K562 (cell line): ENCODE data around the gene B3GALT4. TPM values are rescaled to one million over a fixed set of nuclear protein-coding genes. Genes with fewer than 3 reads are reported as not detected.

Experiments used
- GTF2A2 ChIP-seq: IDR thresholded peaks from 2 replicates; pipeline ENCODE4 v1.6.1; 2016; ENCODE audit warnings: mild to moderate bottlenecking, missing genetic modification characterization, missing compliant biosample characterization
- GTF2F1 ChIP-seq: IDR thresholded peaks from 2 replicates; pipeline ENCODE4 v1.6.1; 2011; ENCODE audit warnings: low read depth, low read length, improper control_type of control experiment
- KLF1 ChIP-seq: fragments of 450-650 bp; IDR thresholded peaks from 2 replicates; pipeline ENCODE4 v1.6.1; 2016; ENCODE audit warnings: missing genetic modification characterization, missing compliant biosample characterization
- NFE2L1 ChIP-seq: fragments of 450-650 bp; IDR thresholded peaks from 2 replicates; pipeline ENCODE4 v1.6.1; 2016; ENCODE audit warnings: missing genetic modification characterization, low read depth, mild to moderate bottlenecking, missing compliant biosample characterization, moderate library complexity, borderline replicate concordance
- YY1 ChIP-seq, 3 experiments: IDR thresholded peaks; 2 replicates each; pipeline ENCODE4 v1.6.1; 2011; ENCODE audit warnings: low read length in 2 of 3, mild to moderate bottlenecking in 2 of 3, moderate library complexity in 2 of 3, borderline replicate concordance in 1 of 3, control low read depth in 1 of 3, low read depth in 1 of 3; ENCODE audit not compliant: insufficient read depth in 3 of 3, insufficient replicate concordance in 2 of 3, control insufficient read depth in 1 of 3, insufficient read length in 1 of 3; ENCODE audit errors: extremely low read depth in 1 of 3
- ZNF408 ChIP-seq: fragments of 250-450 bp; sonication (Bioruptor Pico); IDR thresholded peaks from 2 replicates; pipeline ENCODE4 v1.4.0; 2020; ENCODE audit warnings: low read depth, mild to moderate bottlenecking, moderate library complexity
- ZNF445 ChIP-seq: fragments of 250-450 bp; sonication (Bioruptor Pico); IDR thresholded peaks from 2 replicates; pipeline ENCODE4 v1.4.0; 2020; ENCODE audit warnings: low read depth, mild to moderate bottlenecking, moderate library complexity
- polyA plus RNA-seq, 8 experiments: library from polyadenylated mRNA; depleted of rRNA in 4 of 8; stranded (reverse) in 5 of 8; unstranded in 3 of 8; fragments of >200 nt; fragmentation: Nextera tagmentation in 2 of 8; fragmentation: Illumina TruSeq in 1 of 8; extraction: Ambion mirVana in 2 of 8; extraction: Trizol in 1 of 8; gene quantifications; 2 replicates each; pipeline versions ENCODE4 v1.2.1 to v1.2.3, GENCODE V29; 2011 to 2014; ENCODE audit warnings: inconsistent platforms in 1 of 8, missing spikeins in 1 of 8
- total RNA-seq, 7 experiments: library from RNA; depleted of rRNA in 6 of 7; stranded (reverse); fragments of >200 nt in 6 of 7; fragmentation: Illumina TruSeq in 2 of 7; extraction: Trizol in 2 of 7; gene quantifications; 2 replicates each; pipeline versions ENCODE4 v1.2.1 to v1.2.3, GENCODE V29; 2011 to 2021; ENCODE audit warnings: low replicate concordance in 1 of 7
- TF ChIP-seq, protein P1 (sequence below): fragments of 250-450 bp; sonication (Bioruptor Pico); IDR thresholded peaks from 2 replicates; pipeline ENCODE4 v1.4.0; 2020; ENCODE audit warnings: mild to moderate bottlenecking, moderate library complexity
- TF ChIP-seq, protein P2 (sequence below): fragments of 450-650 bp; IDR thresholded peaks from 2 replicates; pipeline ENCODE4 v1.6.1; 2014; ENCODE audit warnings: low read depth, mild to moderate bottlenecking, moderate library complexity, borderline replicate concordance
- TF ChIP-seq, protein P3 (sequence below): sonication (generic); formaldehyde crosslinking; IDR thresholded peaks from 2 replicates; pipeline ENCODE4 v1.8.0; 2023; ENCODE audit warnings: missing genetic modification reagents, mild to moderate bottlenecking, borderline replicate concordance

Gene B3GALT4
- total and polyA plus RNA-seq, 9 of the 15 experiments (the other 6 are each of a cell fraction or from before 2014, with no cell fraction given): 0.11 to 1.3 (median 0.53) TPM; not detected in 1

DNA sequence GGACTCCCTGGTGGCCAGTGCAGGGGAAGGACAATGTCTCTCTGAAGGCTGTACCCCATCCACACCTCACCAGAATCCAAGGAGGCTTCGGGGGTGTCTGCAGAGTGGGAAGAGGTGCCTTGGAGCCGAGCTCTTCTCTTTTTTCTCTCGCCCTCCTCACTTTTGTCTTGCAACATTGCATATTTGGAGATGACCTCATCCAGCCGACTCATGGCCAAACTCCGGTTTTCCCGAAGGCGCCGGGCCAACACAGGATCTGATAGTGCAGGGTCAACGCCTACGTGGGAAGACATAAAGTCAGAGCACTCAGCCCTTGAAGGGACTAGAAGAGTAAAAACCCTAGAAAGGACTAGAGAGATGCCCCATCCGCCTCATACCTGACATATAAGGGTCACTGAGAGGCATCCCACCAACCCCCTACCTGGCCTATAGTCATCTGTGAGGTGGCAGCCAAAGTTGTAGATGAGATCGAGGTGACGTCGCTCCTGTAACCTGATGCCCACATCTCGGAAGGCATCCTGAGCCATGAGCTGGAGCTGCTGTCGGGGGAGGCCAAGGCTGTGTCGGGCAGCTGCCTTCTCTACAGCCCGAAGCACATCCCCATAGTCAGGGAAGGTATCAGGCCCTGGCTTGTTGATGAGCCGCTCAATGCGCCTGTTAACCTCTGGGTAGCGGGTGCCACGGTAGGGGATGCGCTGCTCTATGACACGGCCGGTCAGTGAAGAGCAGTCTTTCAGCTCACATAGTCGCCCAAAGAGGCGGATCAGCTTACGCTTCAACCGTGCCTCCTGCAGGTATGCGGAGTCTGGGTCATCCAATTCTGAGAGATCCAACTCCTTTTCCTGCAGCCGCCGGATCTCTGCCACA, 43.6 kb downstream of the B3GALT4 start (continued):
- TF ChIP-seq NFE2L1 (tag) (no peak), ZNF445 (CRISPR knock-in tag) (no peak), KLF1 (tag) (no peak), ZNF408 (CRISPR knock-in tag) (no peak), YY1 (IDR thresholded peaks at IDR 0.05; ENCODE audit: borderline replicate concordance in 1 of 3, control insufficient read depth in 1 of 3, extremely low read depth in 1 of 3, insufficient read depth in 3 of 3, insufficient read length in 1 of 3, insufficient replicate concordance in 2 of 3, low read depth in 1 of 3, low read length in 2 of 3) (no peak), GTF2F1 (no peak), GTF2A2 (tag) (no peak)
- TF ChIP-seq, protein P1, sequence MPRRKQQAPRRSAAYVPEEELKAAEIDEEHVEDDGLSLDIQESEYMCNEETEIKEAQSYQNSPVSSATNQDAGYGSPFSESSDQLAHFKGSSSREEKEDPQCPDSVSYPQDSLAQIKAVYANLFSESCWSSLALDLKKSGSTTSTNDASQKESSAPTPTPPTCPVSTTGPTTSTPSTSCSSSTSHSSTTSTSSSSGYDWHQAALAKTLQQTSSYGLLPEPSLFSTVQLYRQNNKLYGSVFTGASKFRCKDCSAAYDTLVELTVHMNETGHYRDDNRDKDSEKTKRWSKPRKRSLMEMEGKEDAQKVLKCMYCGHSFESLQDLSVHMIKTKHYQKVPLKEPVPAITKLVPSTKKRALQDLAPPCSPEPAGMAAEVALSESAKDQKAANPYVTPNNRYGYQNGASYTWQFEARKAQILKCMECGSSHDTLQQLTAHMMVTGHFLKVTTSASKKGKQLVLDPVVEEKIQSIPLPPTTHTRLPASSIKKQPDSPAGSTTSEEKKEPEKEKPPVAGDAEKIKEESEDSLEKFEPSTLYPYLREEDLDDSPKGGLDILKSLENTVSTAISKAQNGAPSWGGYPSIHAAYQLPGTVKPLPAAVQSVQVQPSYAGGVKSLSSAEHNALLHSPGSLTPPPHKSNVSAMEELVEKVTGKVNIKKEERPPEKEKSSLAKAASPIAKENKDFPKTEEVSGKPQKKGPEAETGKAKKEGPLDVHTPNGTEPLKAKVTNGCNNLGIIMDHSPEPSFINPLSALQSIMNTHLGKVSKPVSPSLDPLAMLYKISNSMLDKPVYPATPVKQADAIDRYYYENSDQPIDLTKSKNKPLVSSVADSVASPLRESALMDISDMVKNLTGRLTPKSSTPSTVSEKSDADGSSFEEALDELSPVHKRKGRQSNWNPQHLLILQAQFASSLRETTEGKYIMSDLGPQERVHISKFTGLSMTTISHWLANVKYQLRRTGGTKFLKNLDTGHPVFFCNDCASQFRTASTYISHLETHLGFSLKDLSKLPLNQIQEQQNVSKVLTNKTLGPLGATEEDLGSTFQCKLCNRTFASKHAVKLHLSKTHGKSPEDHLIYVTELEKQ: no peak
- TF ChIP-seq, protein P2, sequence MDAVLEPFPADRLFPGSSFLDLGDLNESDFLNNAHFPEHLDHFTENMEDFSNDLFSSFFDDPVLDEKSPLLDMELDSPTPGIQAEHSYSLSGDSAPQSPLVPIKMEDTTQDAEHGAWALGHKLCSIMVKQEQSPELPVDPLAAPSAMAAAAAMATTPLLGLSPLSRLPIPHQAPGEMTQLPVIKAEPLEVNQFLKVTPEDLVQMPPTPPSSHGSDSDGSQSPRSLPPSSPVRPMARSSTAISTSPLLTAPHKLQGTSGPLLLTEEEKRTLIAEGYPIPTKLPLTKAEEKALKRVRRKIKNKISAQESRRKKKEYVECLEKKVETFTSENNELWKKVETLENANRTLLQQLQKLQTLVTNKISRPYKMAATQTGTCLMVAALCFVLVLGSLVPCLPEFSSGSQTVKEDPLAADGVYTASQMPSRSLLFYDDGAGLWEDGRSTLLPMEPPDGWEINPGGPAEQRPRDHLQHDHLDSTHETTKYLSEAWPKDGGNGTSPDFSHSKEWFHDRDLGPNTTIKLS: 0 out of 2 replicates have a peak, but pooled peaks have one; percentile 27
- TF ChIP-seq, protein P3, sequence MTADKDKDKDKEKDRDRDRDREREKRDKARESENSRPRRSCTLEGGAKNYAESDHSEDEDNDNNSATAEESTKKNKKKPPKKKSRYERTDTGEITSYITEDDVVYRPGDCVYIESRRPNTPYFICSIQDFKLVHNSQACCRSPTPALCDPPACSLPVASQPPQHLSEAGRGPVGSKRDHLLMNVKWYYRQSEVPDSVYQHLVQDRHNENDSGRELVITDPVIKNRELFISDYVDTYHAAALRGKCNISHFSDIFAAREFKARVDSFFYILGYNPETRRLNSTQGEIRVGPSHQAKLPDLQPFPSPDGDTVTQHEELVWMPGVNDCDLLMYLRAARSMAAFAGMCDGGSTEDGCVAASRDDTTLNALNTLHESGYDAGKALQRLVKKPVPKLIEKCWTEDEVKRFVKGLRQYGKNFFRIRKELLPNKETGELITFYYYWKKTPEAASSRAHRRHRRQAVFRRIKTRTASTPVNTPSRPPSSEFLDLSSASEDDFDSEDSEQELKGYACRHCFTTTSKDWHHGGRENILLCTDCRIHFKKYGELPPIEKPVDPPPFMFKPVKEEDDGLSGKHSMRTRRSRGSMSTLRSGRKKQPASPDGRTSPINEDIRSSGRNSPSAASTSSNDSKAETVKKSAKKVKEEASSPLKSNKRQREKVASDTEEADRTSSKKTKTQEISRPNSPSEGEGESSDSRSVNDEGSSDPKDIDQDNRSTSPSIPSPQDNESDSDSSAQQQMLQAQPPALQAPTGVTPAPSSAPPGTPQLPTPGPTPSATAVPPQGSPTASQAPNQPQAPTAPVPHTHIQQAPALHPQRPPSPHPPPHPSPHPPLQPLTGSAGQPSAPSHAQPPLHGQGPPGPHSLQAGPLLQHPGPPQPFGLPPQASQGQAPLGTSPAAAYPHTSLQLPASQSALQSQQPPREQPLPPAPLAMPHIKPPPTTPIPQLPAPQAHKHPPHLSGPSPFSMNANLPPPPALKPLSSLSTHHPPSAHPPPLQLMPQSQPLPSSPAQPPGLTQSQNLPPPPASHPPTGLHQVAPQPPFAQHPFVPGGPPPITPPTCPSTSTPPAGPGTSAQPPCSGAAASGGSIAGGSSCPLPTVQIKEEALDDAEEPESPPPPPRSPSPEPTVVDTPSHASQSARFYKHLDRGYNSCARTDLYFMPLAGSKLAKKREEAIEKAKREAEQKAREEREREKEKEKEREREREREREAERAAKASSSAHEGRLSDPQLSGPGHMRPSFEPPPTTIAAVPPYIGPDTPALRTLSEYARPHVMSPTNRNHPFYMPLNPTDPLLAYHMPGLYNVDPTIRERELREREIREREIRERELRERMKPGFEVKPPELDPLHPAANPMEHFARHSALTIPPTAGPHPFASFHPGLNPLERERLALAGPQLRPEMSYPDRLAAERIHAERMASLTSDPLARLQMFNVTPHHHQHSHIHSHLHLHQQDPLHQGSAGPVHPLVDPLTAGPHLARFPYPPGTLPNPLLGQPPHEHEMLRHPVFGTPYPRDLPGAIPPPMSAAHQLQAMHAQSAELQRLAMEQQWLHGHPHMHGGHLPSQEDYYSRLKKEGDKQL (CRISPR knock-in tag): no peak
